MM.1S (cell line): Measurements from ENCODE around the gene ING3.
"Not testable (repeated sequence)": the region's sequence is repeated elsewhere in the genome, so short reads cannot be mapped to it uniquely, and the experiment has no call there.

Experiments
- EZH2 ChIP-seq: fragments of 300-600 bp; sonication (generic); optimal IDR thresholded peaks from 2 replicates; pipeline ENCODE3; 2017; ENCODE audit warnings: low read depth, mild to moderate bottlenecking, antibody characterized with exemption, low read length, mixed read lengths
- TF ChIP-seq, protein P1 (sequence below): fragments of 300-600 bp; sonication (generic); IDR thresholded peaks from 2 replicates; pipeline ENCODE4 v1.5.1; 2016; ENCODE audit warnings: antibody characterized with exemption, low read length, mixed read lengths

DNA sequence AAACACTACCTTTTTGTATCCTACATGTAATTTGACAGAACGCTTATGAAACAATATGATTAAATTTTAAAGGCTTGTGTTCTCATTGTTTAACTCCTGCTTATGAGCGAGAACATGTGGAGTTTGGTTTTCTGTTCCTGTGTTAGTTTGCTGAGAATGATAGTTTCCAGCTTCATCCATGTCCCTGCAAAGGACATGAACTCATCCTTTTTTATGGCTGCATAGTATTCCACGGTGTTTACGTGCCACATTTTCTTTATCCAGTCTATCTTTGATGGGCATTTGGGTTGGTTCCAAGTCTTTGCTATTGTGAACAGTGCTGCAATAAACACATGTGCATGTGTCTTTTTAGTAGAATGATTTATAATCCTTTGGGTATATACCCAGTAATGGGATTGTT, 54.5 kb downstream of the ING3 start:
- TF ChIP-seq, protein P1, sequence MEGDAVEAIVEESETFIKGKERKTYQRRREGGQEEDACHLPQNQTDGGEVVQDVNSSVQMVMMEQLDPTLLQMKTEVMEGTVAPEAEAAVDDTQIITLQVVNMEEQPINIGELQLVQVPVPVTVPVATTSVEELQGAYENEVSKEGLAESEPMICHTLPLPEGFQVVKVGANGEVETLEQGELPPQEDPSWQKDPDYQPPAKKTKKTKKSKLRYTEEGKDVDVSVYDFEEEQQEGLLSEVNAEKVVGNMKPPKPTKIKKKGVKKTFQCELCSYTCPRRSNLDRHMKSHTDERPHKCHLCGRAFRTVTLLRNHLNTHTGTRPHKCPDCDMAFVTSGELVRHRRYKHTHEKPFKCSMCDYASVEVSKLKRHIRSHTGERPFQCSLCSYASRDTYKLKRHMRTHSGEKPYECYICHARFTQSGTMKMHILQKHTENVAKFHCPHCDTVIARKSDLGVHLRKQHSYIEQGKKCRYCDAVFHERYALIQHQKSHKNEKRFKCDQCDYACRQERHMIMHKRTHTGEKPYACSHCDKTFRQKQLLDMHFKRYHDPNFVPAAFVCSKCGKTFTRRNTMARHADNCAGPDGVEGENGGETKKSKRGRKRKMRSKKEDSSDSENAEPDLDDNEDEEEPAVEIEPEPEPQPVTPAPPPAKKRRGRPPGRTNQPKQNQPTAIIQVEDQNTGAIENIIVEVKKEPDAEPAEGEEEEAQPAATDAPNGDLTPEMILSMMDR, result not testable (repeated sequence)
- TF ChIP-seq EZH2, result not testable (repeated sequence)
